GM19438 (cell line): Measurements from ENCODE around the gene ANKRD60.

Experiments
- ATAC-seq: cut with Tn5 transposase; IDR thresholded peaks from one replicate; pipeline ENCODE4 v1.9.1; 2021; ENCODE audit warnings: low read depth; ENCODE audit not compliant: unreplicated experiment

ANKRD60 gene

DNA sequence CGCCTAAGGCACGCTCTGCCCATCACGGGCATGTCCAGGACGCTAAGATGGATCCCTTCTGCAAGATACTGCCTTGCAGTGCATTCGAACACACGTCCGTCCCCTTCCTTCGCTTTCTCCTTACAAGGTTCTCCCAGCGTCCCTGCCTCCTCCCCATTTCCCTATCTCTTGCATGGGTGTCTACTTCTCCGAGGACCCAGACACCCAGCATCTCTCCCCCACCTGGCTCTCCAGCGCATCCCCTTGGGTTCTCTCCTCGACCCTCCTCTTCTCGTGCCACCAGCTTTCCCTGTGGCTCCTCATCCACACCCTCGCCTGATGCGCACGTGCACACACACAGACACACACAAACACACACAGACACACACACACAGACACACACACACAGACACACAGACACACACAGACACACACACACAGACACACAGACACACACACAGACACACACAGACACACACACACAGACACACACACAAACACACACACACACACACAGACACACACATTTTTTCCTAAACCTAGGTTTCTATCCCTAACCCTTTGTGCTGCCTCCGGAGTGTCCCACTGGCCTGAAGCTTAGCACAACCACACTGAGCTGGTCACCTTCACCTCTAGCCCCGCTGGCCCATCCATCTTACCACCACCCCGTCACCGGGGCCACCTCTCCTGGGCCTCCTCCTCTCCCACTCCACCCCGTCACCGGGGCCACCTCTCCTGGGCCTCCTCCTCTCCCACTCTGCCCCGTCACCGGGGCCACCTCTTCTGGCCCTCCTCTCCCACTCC, 31.9 kb downstream of the ANKRD60 start:
- ATAC-seq = no peak

DNA sequence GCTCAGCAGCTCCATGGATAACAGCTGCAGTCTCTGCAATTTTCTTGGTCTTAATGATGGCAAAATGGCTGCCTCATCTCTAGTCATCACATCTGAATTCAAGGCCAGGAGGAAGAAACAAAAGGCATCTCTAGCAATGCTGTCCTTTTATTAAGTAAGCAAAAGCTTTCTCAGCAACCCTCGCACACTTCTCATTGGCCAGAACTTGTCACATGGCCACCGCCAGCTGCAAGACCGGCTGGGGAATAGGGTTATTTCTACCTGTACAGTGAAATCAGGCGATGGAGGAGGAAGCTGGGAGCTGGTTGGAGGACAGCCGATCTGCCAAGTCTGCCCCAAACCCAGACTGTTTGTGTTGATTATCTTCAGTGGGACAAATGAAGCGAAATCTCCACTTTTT, 33.4 kb downstream of the ANKRD60 start:
- no peak for ATAC-seq

GRCh38 chr20:58194175-58194791, 34.2 kb downstream of the ANKRD60 start:
- no peak for ATAC-seq

DNA sequence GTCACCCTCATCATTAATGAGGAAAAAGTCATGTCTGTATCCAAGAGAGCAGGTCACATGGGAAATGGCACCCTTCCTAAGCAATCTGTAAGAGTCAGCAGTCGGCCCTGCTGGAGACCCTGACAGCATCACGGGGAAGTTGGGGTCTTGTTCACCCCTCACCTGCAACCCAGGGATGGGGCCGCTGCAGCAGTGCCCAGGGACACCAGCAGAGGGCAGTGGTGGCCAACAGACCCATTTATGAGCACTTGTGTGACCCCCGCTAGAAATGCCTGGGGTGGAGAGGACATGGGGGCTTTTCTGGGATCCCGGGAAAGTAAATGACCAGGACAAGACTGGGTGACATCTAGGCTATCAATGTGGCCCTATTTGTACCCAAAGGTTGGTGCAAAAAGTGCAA, 35.9 kb downstream of the ANKRD60 start:
- no peak for ATAC-seq

- ATAC-seq = no peak
These were observed 36.4 kb downstream of the ANKRD60 start for GRCh38 chr20:58192065-58192464.

DNA sequence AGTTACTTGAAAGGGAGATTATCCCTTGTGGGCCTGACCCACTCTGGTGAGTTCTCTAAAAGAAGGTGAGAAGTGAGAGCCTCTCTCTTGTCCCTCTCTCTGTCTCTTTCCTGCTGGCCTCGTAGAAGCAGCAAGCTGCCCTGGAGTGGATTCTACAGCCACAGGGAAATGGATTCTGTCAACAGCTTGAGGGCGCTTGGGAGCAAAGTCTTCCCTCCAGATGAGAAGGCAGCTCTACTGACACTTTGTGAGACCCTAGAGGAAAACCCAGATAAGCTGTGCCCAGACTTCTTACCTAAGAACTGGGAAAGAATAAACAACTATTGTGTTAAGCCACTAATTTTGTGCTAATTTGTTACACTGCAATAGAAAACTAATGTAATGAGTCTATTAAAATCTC, 39.9 kb downstream of the ANKRD60 start:
- no peak for ATAC-seq

DNA sequence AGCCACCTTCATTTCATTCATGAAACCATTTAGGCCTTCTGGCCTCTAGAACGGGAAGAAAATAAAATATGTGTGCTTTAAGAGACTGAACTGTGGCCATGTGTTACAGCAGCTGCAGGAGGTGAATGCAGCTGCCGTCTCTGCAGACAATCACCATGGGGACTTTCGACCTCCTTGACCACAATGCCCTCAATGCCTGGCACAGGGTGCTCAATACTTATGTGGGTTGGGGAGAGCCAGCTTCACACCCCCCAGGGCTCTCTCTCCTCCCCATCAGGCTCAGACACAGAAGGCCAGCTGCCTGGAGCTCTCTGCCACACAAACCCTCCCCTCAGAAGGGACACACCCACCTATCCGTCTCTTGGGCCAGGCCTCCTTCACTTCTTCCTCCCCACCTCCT, 43.5 kb downstream of the ANKRD60 start:
- ATAC-seq = no peak

GRCh38 chr20:58184063-58184462, 44.4 kb downstream of the ANKRD60 start:
- no peak for ATAC-seq

DNA sequence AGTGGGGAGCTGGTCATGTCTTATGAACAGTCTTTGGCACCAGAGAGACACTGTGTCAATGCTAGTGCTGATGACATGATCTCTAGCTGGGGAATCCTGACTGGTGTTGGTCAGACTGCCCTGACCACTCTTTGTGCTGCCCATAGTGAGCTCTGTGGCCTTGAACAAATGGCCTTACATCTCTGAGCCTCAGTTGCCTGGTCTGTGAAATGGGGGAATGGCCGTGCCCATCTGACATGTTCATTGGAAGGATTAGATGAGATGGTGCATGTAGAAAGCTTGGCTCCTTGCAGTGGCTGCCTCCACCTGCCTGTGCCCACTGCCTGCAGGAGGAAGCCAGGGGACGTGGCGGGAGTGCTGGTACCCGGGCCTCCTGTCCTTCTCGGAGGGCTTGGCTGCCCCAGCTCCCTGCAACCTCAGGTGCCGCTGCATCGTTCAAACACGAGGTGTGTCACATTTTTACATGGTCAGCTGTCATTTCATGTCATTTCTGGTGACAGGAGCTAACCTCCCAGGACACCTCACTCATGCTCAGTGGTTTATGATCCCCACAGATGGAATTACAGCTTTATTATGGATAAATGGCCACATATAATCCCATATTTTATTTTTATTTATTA, 45.8 kb downstream of the ANKRD60 start:
- ATAC-seq = no peak

DNA sequence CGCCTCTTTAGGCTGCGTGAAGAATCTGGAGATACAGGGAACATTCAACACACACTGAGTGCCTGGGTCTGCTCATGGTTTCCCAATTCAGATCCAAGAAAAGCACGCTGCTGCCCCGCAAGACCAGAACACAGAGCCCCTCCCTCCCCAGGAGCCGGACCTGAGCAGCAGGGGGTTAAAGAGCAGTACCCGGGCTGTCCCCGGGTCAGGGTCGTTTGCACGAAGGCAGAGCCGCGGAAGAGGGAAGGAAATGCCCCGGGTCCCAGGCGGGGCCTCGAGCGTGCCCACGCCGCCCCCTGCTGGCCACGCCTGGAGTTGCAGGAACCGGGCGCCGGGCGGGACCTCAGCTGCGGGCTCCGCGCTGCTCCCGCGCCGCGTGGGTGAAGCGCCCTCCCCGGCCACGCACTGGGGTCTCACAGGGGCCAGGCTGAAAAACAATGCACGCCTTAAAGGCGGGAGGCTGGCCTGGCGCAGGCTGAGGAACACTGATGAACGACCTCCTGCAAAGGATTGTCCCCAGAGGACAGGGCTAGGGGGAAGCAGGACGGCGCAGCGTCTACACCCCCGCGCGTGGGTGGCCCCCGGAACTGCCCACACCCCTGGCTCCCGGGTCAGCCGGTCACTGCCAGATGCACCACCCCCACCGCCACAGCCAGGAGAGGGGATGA, 48.9 kb downstream of the ANKRD60 start:
- ATAC-seq = no peak

DNA sequence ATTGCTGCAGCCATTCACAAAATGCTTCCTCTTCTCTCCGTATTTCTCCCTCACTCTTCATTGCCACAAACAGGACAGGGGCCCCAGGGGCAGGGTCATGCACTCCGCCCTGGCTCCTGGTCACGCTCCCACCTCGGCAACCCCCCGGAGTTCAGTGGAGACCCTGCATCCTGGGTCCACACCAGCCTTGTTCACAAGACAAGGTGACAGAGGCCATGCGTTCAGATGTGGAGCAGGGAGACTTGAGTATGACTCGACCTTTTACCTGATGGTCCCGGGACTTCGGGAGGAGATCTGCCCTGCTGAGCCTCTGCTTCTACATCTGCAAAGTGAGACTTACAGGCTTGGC, 49.4 kb downstream of the ANKRD60 start:
- no peak for ATAC-seq

DNA sequence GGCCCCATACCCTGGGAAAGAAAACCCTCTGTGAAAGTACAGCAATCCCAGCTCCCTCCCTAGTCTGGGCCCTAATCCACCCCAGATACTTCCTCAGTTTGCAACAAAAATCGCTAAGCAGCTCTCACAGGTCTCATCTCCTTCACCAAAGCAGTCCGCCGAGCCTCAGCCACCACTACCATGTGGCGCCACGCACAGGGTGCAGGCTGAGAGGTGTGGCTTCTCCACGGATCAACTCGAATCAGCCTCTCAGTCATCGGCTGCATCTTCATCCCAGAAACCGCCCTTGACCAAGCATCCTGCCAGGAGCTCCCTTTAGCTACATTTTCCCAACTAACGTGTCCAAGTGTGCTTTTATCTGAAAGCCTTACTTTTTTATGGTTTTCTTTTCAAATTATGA, 50.7 kb downstream of the ANKRD60 start:
- ATAC-seq = no peak

DNA sequence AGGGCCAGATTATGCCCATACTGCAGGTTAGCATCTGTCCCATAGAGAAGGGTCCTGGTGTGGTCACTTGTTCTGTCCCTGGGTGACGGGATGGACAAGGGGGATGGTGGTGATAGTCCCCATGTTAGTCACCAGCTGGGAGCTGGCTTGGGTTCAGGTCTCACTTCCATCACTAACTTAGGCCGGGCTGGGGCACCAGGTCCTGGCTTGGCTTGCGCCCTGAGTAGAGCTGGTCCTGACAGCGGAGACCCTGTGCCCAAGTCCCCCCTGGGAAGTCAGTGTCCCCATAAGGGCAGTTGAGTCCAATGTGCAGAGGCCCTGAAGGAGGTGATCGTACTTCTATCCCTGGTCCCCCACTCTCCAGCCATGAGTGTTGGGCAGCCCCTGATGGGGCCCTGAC, 52.6 kb downstream of the ANKRD60 start:
- ATAC-seq = no peak

GRCh38 chr20:58175425-58175824, 53.0 kb downstream of the ANKRD60 start:
- no peak for ATAC-seq

DNA sequence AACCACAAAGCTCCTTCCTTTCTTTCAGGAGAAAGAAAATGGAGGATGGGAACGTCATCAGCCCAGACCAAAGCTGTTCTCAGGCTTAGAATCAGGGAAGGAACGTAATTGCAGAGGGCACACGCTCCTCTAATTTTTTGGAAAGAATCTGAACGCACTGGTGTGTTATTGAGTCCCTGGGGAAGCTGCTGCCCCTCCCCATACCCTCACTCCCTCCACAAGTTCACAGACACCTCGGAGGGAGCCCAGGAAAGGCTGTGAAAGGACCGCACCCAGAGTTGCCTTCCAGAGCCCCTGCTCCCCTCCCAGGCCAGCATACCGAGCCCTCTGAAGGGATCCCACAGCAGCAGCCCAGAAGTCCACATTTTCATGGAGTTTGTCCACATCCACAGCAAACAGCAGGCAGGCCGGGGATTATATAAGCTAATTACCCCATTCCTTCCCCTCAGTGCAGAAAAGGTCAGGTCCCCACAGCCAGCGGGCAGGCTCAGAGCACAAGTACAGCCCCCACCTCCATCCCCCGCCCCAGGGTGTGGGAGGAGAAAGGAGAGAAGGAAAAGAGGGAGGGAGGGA, 53.7 kb downstream of the ANKRD60 start:
- ATAC-seq = no peak

- ATAC-seq = no peak
These were observed 54.3 kb downstream of the ANKRD60 start for GRCh38 chr20:58173930-58174707.

DNA sequence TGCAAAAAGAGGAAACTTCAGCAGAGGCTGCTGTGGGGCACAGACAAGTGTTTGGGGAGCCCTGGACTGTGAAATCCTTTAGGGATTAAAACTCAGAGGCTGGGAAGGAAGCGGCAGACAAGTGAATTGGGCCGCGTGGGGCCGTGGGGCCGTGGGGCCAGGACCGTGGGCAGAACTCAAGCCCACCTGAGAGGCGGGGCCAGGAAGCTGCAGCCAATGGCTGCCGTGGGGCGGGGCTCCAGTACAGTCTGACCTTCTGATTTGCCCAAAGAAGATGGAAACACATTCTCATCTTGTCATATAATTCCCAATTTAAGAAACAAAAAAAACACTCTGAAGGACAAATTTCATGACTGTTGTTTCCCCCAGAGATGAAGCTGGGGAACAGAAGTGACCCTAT, 55.4 kb downstream of the ANKRD60 start:
- no peak for ATAC-seq

GRCh38 chr20:58171796-58172425, 56.5 kb downstream of the ANKRD60 start:
- no peak for ATAC-seq

GRCh38 chr20:58169450-58169849, 59.0 kb downstream of the ANKRD60 start:
- ATAC-seq = no peak

- ATAC-seq = no peak
These were observed 59.6 kb downstream of the ANKRD60 start for GRCh38 chr20:58168843-58169242.
